Measurements from ENCODE around the gene SGPL1.

GRCh38 chr10:70925377-70926225 is 109.9 kb downstream of the SGPL1 start:
- TF ChIP-seq CTCF (IDR thresholded peaks at IDR 0.05) (peak in 1 of 3 donors; percentile 81), POLR2A (IDR thresholded peaks at IDR 0.05) (no peak)
